Measurements from ENCODE around the gene STX1B. TPM values are rescaled to one million over a fixed set of nuclear protein-coding genes. Genes with fewer than 3 reads are reported as not detected.
"Not testable (repeated sequence)": the region's sequence is repeated elsewhere in the genome, so short reads cannot be mapped to it uniquely, and the experiment has no call there.

STX1B gene
- total RNA-seq, 4 donors from 2014 or later, result 0.84 to 6.1 (median 1.3) TPM

GRCh38 chr16:31025339-31025738, 14.9 kb upstream of the STX1B start:
- H3K4me3 ChIP-seq, result no peak overlapping the region
- H3K27ac ChIP-seq, result no peak overlapping the region
- no peak for DNase-seq (ENCODE audit: low spot score in 2 of 2)
- H3K27me3 ChIP-seq, result no peaks in the 10 kb centered on the region
- no peak for TF ChIP-seq CTCF (IDR thresholded peaks at IDR 0.05)
- TF ChIP-seq EP300 (IDR thresholded peaks at IDR 0.05), result no peak
- no peak for TF ChIP-seq POLR2A (IDR thresholded peaks at IDR 0.05)
- no peaks in the 10 kb centered on the region for H3K4me1 ChIP-seq
- H3K9me3 ChIP-seq, result no peaks in the 10 kb centered on the region
- no peaks in the 10 kb centered on the region for H3K36me3 ChIP-seq
- WGBS, 2 donors, result 77 to 81% methylated on average over 5 of the region's 5 CpGs

- TF ChIP-seq EP300 (IDR thresholded peaks at IDR 0.05) (no peak), POLR2A (IDR thresholded peaks at IDR 0.05) (no peak), CTCF (IDR thresholded peaks at IDR 0.05) (no peak)
- H3K27me3 ChIP-seq, result no peaks in the 10 kb centered on the region
Measured at GRCh38 chr16:31023627-31024226, 13.3 kb upstream of the STX1B start.

GRCh38 chr16:31023252-31023602, 12.8 kb upstream of the STX1B start:
- no peaks in the 10 kb centered on the region for H3K9me3 ChIP-seq
- no peaks in the 10 kb centered on the region for H3K27me3 ChIP-seq
- H3K4me3 ChIP-seq, result no peak overlapping the region
- H3K27ac ChIP-seq, result no peak overlapping the region
- no peaks in the 10 kb centered on the region for H3K36me3 ChIP-seq
- H3K4me1 ChIP-seq, result no peaks in the 10 kb centered on the region
- no peak for DNase-seq (ENCODE audit: low spot score in 2 of 2)
- WGBS, 2 donors, result 92 to 95% methylated on average over 4 of the region's 4 CpGs
- TF ChIP-seq POLR2A (IDR thresholded peaks at IDR 0.05) (no peak), EP300 (IDR thresholded peaks at IDR 0.05) (no peak), CTCF (IDR thresholded peaks at IDR 0.05) (no peak)

More at GRCh38 chr16:31023627-31024226, 13.3 kb upstream of the STX1B start:
- Histone ChIP-seq H3K9me3 (no peaks in the 10 kb centered on the region), H3K36me3 (no peaks in the 10 kb centered on the region), H3K27ac (no peak overlapping the region), H3K4me3 (no peak overlapping the region), H3K4me1 (no peaks in the 10 kb centered on the region)
- WGBS, 2 donors, result 78 to 85% methylated on average over 6 of the region's 6 CpGs
- no peak for DNase-seq (ENCODE audit: low spot score in 2 of 2)

- DNase-seq (ENCODE audit: low spot score in 2 of 2), result no peak
- Histone ChIP-seq H3K4me1 (no peaks in the 10 kb centered on the region), H3K27me3 (no peaks in the 10 kb centered on the region), H3K4me3 (no peak overlapping the region), H3K9me3 (no peaks in the 10 kb centered on the region), H3K27ac (no peak overlapping the region), H3K36me3 (no peaks in the 10 kb centered on the region)
- TF ChIP-seq POLR2A (IDR thresholded peaks at IDR 0.05) (no peak), EP300 (IDR thresholded peaks at IDR 0.05) (no peak), CTCF (IDR thresholded peaks at IDR 0.05) (no peak)
- 83 to 84% methylated on average over 12 of the region's 12 CpGs for WGBS, 2 donors
Measured at GRCh38 chr16:31022544-31023251, 12.3 kb upstream of the STX1B start.

GRCh38 chr16:31020536-31020935, 10.1 kb upstream of the STX1B start:
- Histone ChIP-seq H3K4me1 (no peaks in the 10 kb centered on the region), H3K9me3 (no peaks in the 10 kb centered on the region), H3K36me3 (no peaks in the 10 kb centered on the region), H3K27me3 (no peaks in the 10 kb centered on the region), H3K27ac (no peak overlapping the region), H3K4me3 (no peak overlapping the region)
- TF ChIP-seq CTCF (IDR thresholded peaks at IDR 0.05) (no peak), POLR2A (IDR thresholded peaks at IDR 0.05) (no peak), EP300 (IDR thresholded peaks at IDR 0.05) (no peak)
- 92 to 94% methylated on average over 3 of the region's 3 CpGs for WGBS, 2 donors
- no peak for DNase-seq (ENCODE audit: low spot score in 2 of 2)

GRCh38 chr16:31017756-31018155, 7.3 kb upstream of the STX1B start:
- WGBS, 2 donors, result 91 to 92% methylated on average over 10 of the region's 10 CpGs
- H3K27me3 ChIP-seq; H3K4me3 ChIP-seq; H3K27ac ChIP-seq; H3K9me3 ChIP-seq; DNase-seq (ENCODE audit: low spot score in 2 of 2); H3K36me3 ChIP-seq; H3K4me1 ChIP-seq: not testable (repeated sequence)

All from tibial nerve (tissue), 4 donors.